ENCODE measurements around the gene MOV10. TPM values are rescaled to one million over a fixed set of nuclear protein-coding genes. Genes with fewer than 3 reads are reported as not detected.

The MOV10 gene
- polyA plus RNA-seq, 1 donor from 2014 or later: 5.6 TPM

DNA sequence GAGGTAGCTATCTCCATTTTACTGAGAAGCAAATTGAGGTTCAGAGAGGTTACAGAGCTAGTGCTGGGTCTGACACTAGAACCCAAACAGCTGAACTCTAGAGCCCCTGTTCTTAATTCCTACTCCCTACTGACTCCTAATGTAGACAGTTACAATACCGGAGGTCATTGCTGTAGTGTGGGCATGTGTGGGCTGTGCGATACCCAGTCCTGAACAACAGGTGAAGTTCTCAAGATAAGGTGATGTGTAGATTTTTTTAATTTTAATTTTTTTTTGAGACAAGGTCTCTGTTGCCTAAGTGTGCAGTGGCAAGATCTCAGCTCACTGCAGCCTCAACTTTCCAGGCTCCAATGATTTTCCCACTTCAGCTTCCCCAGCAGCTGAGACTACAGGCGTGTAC, 34.0 kb downstream of the MOV10 start:
- H3K4me3 Mint-ChIP-seq: peak overlapping the region in 3 of 4 donors; percentile 38 to 84 (median 78)
- no peaks in the 10 kb centered on the region for H3K9me3 Mint-ChIP-seq
- peak overlapping the region in 1 of 3 donors; percentile 47 for H3K27ac Mint-ChIP-seq
- H3K4me1 Mint-ChIP-seq: peaks cover 17 to 26% (median 22%) of the 10 kb centered on the region in 3 donors
- H3K27me3 Mint-ChIP-seq: no peaks in the 10 kb centered on the region
- H3K36me3 Mint-ChIP-seq: no peaks in the 10 kb centered on the region

DNA sequence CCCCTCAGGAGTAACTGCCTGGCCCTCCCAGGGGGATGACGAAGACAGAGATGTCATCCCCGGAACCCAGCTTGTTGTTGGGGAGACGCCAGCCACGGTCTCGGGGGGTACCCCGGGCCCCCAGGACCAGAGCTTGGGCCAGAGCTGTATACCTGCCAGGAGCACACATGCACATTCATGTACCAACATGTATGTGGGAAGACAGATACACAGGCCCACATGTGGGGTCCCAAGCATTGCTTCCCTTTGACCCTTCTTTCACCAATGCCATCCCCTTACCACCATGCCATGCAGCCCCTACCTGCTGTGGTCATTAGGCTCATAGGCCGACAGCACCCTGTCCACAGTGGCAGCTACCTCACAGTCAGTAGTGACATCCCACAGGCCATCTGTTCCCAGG, 35.7 kb downstream of the MOV10 start:
- Mint-ChIP-seq H3K27me3 (no peaks in the 10 kb centered on the region), H3K27ac (peak overlapping the region in 1 of 3 donors; percentile 49), H3K9me3 (no peaks in the 10 kb centered on the region), H3K4me1 (peaks cover 13 to 24% (median 17%) of the 10 kb centered on the region in 3 donors), H3K4me3 (peak overlapping the region in 1 of 4 donors; percentile 12), H3K36me3 (no peaks in the 10 kb centered on the region)

DNA sequence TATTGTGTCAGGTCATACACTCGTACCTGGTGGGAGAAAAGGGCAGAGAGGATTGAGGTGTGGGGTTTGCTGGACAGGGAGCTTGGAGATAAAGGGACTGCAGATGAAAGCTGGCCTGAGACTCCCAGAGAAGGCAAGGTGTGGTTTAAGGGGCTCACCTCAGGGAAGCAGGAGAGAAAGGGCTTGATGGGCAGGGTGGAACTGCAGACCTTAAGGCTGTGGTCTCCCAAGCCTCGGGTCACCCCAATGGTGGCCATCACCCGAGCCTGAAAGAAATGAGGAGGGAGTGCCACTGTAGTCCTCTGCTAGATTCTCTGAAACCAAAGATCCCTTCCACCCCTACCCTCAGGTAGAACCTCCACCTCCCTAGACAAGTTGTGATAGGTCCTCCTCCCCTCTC, 36.1 kb downstream of the MOV10 start:
- H3K9me3 Mint-ChIP-seq: no peaks in the 10 kb centered on the region
- H3K4me3 Mint-ChIP-seq: peak overlapping the region in 1 of 4 donors; percentile 12

DNA sequence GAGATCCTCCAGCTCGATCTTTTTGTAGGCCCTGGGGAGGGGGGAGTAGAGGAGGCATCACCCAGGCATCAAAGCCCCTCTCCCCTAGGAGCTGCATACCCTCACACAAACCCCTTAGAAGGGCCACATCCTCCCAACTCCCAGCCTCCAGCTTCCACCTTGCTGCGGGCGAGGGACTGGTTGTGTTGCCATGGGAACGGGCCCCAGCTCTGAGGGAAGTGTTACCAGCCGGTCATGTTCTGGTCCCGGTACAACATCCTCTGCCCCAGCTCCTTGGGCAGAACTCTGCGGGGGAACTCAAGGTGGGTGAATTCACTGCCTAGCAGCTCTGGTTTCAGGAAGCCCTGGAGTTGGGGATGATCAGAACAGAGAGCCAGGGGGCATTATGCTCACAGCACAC, 36.6 kb downstream of the MOV10 start:
- H3K4me1 Mint-ChIP-seq: peaks cover 11 to 23% (median 11%) of the 10 kb centered on the region in 3 donors
- no peak overlapping the region for H3K27ac Mint-ChIP-seq

More for the DNA sequence above, 36.1 kb downstream of the MOV10 start:
- Mint-ChIP-seq H3K27me3 (no peaks in the 10 kb centered on the region), H3K36me3 (no peaks in the 10 kb centered on the region), H3K27ac (no peak overlapping the region), H3K4me1 (peaks cover 9 to 23% (median 13%) of the 10 kb centered on the region in 3 donors)

DNA sequence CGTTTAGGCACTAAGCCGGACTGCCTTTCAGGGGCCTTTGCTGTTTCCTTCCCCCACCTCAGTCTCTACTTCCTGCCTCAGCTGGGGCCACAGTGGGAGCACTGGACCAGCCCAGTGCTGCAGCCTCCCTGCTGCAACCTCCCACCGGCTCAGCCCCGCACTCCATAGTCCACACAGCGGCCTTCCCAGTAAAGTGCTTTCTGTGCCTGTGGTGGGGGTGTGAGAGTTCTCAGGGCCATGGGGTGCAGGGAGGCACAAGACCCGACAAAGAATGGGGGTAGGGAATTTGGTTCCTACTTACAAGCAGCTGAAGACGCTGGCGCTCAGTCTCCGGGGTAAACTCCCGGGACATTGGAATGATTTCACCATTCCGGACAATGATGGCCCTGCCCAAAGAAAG, 37.2 kb downstream of the MOV10 start:
- peaks cover 12 to 27% (median 17%) of the 10 kb centered on the region in 3 donors for H3K4me1 Mint-ChIP-seq
- H3K27ac Mint-ChIP-seq: no peak overlapping the region
- no peaks in the 10 kb centered on the region for H3K27me3 Mint-ChIP-seq
- H3K9me3 Mint-ChIP-seq: no peaks in the 10 kb centered on the region
- H3K4me3 Mint-ChIP-seq: peak overlapping the region in 1 of 4 donors; percentile 62
- no peaks in the 10 kb centered on the region for H3K36me3 Mint-ChIP-seq

More for the DNA sequence above, 36.6 kb downstream of the MOV10 start:
- H3K36me3 Mint-ChIP-seq: no peaks in the 10 kb centered on the region
- no peaks in the 10 kb centered on the region for H3K9me3 Mint-ChIP-seq
- no peaks in the 10 kb centered on the region for H3K27me3 Mint-ChIP-seq
- H3K4me3 Mint-ChIP-seq: no peak overlapping the region

DNA sequence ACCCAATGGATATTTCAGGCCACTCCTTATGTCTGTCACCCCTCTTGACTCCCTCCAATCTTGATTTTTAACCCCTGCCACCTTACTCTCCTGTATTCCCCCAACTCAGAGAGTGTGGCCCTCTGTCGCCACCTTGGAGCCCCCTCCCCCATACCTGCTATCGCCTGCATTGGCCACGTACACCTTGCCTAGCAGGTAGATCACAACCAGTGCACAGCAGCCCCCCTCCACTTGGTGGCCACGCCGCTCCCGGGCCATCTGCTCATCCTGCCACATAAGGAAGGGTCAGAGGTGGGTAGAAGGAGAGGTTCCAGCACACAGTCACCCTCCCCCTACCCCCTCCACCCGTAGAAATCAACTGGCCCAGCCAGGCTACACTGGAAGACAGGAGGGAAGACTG, 37.7 kb downstream of the MOV10 start:
- Mint-ChIP-seq H3K9me3 (no peaks in the 10 kb centered on the region), H3K27ac (no peak overlapping the region), H3K4me3 (peak overlapping the region in 1 of 4 donors; percentile 62), H3K4me1 (peaks cover 12 to 27% (median 17%) of the 10 kb centered on the region in 3 donors), H3K36me3 (no peaks in the 10 kb centered on the region), H3K27me3 (no peaks in the 10 kb centered on the region)

DNA sequence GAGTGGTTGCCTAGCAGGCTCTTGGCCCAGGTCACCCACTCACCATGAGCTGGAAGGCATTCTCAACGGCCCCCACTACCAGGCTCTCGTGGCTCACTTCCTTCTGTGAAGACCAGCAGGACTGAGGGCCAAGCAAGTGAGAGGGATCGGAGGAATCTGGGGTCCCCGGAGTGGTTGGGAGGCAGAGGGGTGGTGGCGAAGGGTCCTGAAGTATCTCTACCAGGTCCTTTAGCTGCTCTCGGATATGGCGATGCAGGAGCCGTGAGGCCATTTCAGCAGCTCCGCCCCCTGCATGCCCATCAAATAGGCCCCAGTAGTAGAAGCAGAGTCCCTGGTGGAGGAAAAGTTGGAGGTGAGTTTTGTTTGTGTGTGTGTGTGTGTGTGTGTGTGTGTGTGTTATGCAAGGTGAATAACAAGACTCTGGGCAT, 38.3 kb downstream of the MOV10 start:
- Mint-ChIP-seq H3K36me3 (no peaks in the 10 kb centered on the region), H3K4me1 (peaks cover 10 to 23% (median 17%) of the 10 kb centered on the region in 3 donors), H3K27me3 (no peaks in the 10 kb centered on the region), H3K27ac (no peak overlapping the region), H3K9me3 (no peaks in the 10 kb centered on the region), H3K4me3 (peak overlapping the region in 2 of 4 donors; percentile 38 to 62)

DNA sequence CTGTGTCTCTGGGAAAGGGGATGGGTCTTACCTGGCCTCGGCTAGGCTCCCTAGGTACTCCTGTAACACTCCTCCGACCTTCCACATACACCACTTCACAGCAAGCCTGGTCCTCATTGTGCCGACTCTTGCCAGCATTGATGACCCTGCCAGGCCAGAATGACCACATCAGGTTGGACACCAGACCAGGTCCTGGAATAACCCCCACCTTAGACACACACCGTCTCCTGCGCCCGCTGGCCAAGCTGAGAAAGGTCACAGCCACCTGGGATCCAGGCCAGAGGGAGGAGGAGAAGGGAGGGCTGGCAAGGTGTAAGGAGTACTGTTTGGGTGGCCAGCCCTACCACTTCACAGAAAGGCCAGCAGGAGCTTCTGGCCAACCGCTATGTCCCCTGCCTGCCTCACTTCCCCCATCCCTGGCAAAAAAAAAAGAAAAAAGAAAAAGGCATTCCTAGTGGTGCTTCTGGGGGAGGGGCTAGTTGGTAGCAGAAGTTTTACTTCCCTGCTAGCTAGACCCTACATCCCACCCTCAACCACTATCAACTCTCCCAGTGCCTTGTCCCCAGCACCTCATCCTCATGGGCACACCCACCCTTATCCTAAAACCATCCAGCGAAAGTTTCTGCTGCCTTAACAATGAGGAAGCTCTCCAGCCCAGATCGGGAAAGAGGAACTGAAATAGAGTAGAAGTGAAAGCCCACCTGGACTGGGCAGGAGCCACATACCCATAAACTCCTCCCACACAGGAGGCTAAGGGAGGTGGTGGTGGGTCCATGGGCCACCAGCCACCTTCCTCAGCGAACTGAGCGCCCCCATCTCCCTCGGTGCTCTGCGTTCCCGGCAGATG, 39.2 kb downstream of the MOV10 start:
- Mint-ChIP-seq H3K4me3 (peak overlapping the region; percentile 62 to 95 (median 90)), H3K9me3 (no peaks in the 10 kb centered on the region), H3K36me3 (no peaks in the 10 kb centered on the region), H3K4me1 (peaks cover 14 to 21% (median 14%) of the 10 kb centered on the region in 3 donors), H3K27ac (peak overlapping the region; percentile 4 to 85 (median 50)), H3K27me3 (no peaks in the 10 kb centered on the region)

DNA sequence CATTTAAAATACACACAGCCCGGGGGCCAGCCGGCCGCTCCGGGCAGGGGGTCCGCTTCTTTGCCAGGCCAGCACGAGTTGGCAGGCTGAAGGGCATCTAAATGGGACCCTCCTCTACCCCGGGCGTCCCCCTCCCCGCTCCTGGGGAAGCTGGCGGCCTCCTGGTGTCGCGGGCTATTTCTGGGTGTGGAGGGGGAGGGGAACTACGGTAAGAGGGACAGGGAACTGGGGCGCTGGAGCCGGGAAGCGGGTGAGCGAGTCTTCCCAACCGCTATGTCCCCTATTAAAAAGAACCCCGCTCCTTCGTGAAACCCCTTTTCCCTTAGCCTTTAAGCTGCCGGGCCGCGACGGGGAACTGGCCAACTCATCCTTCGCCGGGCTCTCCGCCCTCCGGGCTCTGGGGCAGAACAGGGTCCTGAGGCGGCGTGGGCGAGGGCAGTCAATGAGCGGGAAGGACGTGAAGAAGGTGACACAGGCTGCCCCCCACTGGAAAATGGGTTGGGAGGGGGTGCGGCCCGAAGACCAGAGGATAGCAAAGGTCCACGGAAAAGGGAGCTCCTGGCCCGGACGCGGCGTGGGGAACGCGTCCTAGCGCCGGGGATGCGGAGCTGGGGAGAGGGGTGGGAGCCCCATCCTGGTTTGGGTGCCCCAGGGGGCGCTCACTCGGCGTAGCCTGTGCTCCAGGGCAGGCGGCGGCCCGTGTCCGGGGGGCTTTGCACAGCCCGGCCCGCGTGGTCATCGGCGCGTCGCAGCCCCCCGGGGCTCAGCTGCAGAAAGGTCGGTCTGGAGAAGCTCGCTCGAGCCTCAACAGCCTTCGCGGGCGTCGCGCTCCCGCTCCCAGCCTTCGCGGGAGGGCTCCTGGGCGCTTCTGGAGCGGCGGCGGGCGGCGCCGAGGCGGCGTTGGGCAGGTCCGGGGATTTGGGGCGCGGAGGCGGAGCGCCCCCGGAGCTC, 40.1 kb downstream of the MOV10 start:
- no peaks in the 10 kb centered on the region for H3K36me3 Mint-ChIP-seq
- H3K27me3 Mint-ChIP-seq: peaks cover 5% of the 10 kb centered on the region
- H3K27ac Mint-ChIP-seq: peak overlapping the region in 2 of 3 donors; percentile 50 to 85
- peak overlapping the region; percentile 85 to 95 (median 90) for H3K4me3 Mint-ChIP-seq
- H3K4me1 Mint-ChIP-seq: peaks cover 14 to 21% (median 14%) of the 10 kb centered on the region in 3 donors
- no peaks in the 10 kb centered on the region for H3K9me3 Mint-ChIP-seq

DNA sequence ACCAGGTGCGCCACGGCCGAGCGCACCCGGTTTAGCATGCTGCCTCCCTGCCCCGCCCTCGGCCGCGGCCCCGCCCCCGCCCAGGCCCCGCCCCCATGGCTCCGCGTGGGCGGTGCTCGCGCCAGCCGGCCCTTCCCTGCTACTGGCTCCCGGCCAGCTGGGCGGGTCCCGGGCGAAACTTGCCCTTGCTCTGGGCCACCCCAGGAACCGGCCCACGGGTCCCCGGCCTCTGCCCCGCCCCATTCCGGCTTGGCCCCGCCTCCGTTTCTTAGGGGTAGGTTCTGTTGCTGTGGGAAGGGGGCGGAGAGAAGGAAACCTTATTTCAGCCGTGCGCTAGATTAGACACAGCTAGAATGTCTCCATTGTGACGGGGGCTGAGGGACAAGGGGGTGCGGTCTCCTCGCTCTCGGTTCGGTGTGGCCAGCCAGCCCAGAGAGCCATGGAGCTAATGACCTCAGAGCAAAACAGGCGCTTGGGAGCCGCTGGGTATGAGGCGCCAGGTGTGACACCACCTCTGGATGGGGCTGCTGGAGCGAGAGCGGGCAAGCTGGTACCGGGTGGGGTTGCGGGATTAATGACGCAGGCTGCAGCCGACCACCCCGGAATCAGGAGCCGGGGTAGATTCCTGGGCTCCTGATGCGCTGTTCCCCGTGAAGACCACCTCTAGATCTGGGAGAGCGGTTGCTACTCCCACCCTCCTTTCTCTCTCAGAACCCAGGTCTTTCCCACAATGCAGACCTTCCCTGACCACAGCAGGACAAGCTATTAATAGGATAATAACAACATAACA, 41.0 kb downstream of the MOV10 start, which contains the start of gene PPM1J:
PPM1J (minus strand) TSS at position 69 of the 790 bp plus-strand sequence; CDS start at position 38, 31 bp downstream.
- H3K4me3 Mint-ChIP-seq: peak within 1 kb of the TSS; percentile 85 to 95 (median 90)
- peaks cover 6% of the 10 kb centered on the region for H3K27me3 Mint-ChIP-seq
- H3K4me1 Mint-ChIP-seq: peaks cover 14 to 20% (median 14%) of the 10 kb centered on the region in 3 donors
- H3K27ac Mint-ChIP-seq: peak within 1 kb of the TSS; percentile 72 to 92 (median 76)
- H3K9me3 Mint-ChIP-seq: no peaks in the 10 kb centered on the region
- H3K36me3 Mint-ChIP-seq: no peaks in the 10 kb centered on the region

DNA sequence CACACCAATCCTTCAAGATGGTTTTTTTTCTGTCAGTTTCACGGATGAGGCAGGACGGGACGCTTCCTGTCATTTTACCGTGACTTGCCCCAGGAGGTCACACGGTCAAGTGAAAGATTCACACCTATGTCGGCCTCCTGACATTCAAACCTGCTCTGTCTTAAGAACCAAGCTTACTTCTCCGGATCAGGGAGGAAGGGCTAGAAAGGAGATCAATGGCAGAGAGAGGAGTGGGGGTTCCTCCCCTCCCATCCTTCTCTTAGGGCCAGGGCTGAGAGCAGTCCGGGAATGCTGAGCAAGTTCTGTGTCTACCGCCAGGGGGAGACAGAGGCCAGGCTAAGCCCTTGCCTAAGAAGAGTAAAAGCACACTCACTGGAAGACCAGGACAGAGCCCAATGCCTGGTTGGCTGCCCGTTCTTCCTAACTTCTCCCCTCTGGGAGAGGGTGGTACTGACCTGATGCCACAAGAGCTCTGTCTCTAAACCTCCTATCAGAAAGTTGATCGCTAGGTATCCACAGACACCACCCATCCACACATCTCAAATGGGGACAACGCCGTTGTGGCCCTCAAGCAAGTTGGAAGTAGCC, 41.8 kb downstream of the MOV10 start:
- Mint-ChIP-seq H3K36me3 (no peaks in the 10 kb centered on the region), H3K4me3 (peak overlapping the region; percentile 84 to 95 (median 90)), H3K27me3 (peaks cover 6% of the 10 kb centered on the region), H3K27ac (peak overlapping the region in 2 of 3 donors; percentile 72 to 76), H3K4me1 (peaks cover 14 to 20% (median 14%) of the 10 kb centered on the region in 3 donors), H3K9me3 (no peaks in the 10 kb centered on the region)

DNA sequence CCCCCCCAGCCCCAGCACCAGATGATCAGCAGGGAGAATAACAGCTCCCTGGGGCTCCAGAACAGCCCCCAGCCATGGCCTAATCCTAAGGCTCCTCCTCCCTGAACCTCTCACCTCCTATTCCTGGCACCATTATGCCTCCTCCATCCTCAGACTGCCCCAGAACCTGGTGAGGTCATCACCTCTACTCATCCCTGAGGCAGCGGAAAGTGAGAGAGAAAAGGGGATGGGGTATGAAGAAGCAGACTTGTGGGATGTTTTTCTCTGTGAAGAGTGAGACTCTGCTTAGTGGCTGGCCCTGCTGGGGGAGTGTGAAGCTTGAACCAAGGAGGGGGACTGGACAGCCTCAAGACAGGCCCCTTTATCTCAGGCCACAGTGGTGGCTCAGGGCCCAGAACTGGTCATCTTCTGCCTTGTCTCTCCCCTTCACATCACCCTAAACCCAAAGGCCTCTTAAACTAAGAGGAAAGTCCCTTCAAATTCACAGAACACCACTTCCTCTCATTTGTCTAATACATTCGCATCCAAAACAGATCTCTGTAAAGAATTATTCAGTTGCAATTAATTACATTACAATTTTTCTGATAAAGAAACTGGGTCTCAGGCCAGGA, 42.9 kb downstream of the MOV10 start:
- Mint-ChIP-seq H3K4me1 (peaks cover 14 to 20% (median 14%) of the 10 kb centered on the region in 3 donors), H3K9me3 (no peaks in the 10 kb centered on the region), H3K27ac (peak overlapping the region in 1 of 3 donors; percentile 57), H3K4me3 (peak overlapping the region in 1 of 4 donors; percentile 86), H3K27me3 (peaks cover 9% of the 10 kb centered on the region), H3K36me3 (no peaks in the 10 kb centered on the region)

DNA sequence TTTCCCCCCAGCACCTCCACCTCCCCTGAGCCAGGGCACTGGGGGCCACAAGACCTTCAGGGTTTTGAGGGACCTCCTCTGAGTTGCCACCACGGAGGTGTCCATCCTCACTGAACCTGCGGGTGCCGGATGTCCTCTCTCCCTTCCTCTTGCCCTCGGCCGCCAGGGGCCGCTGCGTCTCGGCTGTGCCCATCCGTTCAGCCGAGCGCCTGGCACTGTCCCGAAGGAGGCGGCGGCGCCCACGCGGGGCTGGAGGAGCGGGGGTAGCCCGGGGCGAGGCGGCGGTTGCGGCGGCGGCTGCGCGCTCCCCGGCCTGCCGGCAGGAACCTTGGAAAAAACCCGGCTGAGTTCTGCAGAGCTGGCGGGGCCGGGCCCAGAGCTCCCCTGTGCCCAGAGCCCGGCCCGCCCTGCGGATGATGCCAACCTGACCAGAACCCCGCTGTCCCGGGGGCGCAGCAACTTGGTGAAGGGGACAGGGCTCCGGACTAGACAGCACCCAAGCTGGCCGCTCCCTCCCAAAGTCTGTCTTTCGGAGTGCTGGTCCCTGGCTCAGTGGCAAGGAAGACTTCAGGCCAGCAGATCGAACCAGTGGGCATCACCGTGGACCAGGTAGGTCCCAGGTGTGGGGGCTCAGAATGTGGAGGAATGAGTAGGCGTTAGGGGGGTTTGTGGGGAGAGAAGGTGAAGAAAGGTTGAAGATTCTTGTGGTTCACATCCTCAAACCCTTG, 44.4 kb downstream of the MOV10 start:
- Mint-ChIP-seq H3K27me3 (peaks cover 18% of the 10 kb centered on the region), H3K4me1 (peaks cover 11 to 14% (median 13%) of the 10 kb centered on the region in 3 donors), H3K36me3 (no peaks in the 10 kb centered on the region), H3K9me3 (no peaks in the 10 kb centered on the region), H3K4me3 (peak overlapping the region in 3 of 4 donors; percentile 54 to 85 (median 81)), H3K27ac (no peak overlapping the region)
